Right renal cortex interstitium (tissue), 3 donors: Measurements from ENCODE around the gene GIPC3. TPM values are rescaled to one million over a fixed set of nuclear protein-coding genes. Genes with fewer than 3 reads are reported as not detected.

Experiments used
- DNase-seq, 3 donors: peaks; one replicate each; pipeline ENCODE4 v3.0.0-alpha.2; 2013; ENCODE audit warnings: low read depth in 3 of 3, low spot score in 2 of 3
- polyA plus RNA-seq, 3 donors: library from polyadenylated mRNA; unstranded; fragments of 120-200 nt; gene quantifications; one replicate each; pipeline ENCODE4 v1.2.1, GENCODE V29; 2013; ENCODE audit not compliant: insufficient read length in 3 of 3

Gene GIPC3, protein sequence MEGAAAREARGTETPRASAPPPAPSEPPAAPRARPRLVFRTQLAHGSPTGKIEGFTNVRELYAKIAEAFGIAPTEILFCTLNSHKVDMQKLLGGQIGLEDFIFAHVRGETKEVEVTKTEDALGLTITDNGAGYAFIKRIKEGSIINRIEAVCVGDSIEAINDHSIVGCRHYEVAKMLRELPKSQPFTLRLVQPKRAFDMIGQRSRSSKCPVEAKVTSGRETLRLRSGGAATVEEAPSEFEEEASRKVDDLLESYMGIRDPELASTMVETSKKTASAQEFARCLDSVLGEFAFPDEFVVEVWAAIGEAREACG
- polyA plus RNA-seq: 1 to 10 TPM; 1.9 to 3.1 (median 2.8) TPM

DNA sequence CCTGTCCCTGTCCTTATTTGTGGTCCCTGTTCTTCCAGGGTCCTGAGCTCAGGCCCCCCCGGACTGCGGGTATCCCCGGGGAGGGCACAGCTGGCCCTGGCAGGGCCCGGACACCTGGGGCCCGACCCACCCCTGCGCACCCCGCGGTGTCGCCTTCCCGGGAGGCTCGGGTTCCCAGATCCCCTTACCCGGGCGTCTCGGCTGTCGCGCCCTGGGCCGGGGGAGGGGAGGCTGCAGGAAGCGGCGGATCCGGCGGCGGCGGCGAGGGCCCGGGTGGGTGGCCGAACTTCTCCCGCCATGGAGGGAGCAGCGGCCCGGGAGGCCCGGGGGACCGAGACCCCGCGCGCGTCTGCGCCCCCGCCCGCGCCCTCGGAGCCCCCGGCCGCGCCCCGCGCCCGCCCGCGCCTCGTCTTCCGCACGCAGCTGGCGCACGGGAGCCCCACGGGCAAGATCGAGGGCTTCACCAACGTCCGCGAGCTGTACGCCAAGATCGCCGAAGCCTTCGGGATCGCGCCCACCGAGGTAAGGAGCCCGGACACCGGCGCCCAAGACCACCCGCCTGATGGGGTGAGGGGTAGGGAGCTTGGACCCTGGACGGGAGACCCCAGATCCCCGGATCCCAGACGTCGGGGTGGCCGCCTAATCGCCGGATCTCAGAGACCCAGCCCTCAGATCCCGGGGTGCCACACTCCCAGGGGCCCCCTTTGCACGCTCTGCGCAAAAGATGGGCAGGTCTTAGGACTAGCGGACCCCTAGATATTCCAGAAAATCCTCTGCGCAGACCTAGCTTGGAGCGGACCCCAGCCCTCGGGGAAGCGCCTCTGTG lies at the start of gene GIPC3:
TSS of gene GIPC3 (plus strand) at position 178 of the 826 bp plus-strand sequence. CDS start at position 298, 120 bp downstream.
- no peak for DNase-seq

DNA sequence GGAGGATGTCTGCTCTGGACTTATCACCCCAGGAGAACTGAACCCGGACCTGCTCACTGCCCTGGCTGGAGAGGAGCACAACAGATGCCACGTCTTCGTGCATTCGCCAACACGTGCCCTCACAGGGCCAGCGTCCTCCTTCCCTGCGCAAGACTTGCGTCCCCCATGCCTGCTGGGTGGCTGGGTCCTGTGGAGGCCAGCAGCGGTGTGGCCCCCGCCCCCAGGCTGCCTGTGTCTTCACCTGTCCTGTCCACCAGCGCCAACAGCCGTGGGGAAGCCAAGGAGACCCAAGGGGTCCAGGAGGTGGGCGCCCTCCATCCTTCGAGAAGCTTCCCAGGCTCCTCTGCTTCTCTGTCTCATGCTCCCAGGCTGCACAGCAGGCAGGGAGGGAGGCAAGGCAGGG lies 49.7 kb upstream of the GIPC3 start:
- DNase-seq: no peak

DNA sequence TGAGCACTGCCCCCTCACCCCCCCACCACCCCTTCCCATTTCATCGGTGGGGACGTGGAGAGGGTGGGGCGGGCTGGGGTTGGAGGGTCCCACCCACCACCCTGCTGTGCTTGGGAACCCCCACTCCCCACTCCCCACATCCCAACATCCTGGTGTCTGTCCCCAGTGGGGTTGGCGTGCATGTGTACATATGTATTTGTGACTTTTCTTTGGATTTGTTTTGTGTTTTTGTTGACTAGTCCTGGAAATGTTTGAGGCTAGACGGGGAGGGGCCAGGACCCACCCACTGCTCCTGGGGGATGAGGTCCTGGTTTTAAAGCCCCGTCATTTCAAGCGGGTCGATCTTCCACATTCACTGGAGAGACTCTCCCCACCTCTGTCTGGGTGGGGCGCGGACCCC lies 49.3 kb upstream of the GIPC3 start:
- no peak for DNase-seq

DNA sequence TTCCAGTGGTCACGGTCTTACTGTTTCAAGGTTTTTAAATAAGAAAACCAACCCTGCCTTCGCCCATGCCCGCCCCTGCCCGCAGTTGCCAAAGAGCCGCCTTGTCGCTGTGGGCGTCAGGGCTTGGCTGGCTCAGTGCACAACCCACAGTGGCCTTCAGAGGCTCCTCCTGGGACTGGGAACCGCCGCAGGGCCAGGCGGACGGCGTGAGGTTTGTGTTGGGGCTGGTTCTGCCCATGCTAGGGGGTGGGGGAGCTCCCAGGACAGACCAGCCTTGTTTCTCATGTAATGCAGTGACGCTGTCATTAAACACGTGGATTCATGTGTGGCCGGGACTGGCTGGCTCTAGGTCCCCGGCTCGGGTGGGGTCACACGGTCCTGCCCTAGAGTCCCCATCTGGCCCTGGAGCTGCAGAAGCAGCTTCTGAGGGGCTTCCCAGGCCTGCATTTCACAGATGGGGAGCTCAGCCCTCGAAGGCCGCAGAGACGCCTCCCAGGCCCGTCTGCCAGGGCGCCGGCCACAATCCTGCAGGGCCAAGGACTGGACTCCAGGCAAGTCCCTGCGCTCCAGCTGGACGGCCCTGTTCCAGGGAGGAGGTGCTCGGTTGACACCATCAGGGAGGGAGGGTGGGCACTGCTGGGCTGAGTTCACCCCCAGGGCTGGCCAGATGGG lies 48.7 kb upstream of the GIPC3 start:
- no peak for DNase-seq

GRCh38 chr19:3537101-3537437 lies 48.2 kb upstream of the GIPC3 start:
- no peak for DNase-seq

GRCh38 chr19:3537438-3538240 lies 47.6 kb upstream of the GIPC3 start:
- no peak for DNase-seq

- DNase-seq: no peak
Observed at GRCh38 chr19:3538258-3538929, 46.9 kb upstream of the GIPC3 start.

GRCh38 chr19:3538965-3539755 lies 46.1 kb upstream of the GIPC3 start, which contains the start of gene TEKTIP1:
Gene TEKTIP1, plus strand, starts transcription at chr19:3539174. Its CDS starts 4 bp downstream, at chr19:3539178.
- no peak for DNase-seq

DNA sequence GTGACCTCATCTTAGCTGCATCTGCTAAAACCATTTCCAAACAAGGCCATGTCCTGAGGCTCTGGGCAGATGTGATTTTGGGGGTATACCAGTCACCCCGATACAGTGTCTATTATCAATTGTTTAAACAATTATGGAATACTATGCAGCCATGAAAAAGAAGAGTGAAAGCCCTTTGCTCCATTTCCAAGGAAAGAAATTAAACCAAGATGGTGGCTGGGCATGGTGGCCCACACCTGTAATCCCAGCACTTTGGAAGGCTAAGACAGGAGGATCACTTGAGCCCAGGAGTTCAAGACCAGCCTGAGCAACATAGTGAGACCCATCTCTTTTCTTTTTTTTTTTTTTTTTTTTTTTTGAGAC lies 45.5 kb upstream of the GIPC3 start:
- no peak for DNase-seq

- no peak for DNase-seq
Observed at GRCh38 chr19:3543150-3544057, 41.9 kb upstream of the GIPC3 start.

DNA sequence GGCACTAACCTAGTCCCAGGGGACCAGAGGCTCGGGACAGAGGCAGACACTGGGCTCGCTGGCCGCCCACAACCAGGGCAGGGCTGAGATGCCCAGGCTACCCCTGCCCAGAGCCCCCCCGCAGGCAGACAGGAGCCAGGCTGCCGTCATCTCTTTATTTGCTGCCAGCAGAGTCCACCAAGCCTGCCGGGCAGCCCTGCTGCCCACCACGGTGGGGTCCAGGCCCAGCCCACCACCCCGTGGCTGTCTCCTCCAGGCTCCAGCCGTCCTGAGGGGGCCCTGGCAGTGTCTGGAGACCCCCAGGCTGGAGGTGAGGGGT lies 41.3 kb upstream of the GIPC3 start:
- no peak for DNase-seq

GRCh38 chr19:3544742-3545668 lies 40.3 kb upstream of the GIPC3 start:
- DNase-seq: no peak

GRCh38 chr19:3545669-3546034 lies 39.6 kb upstream of the GIPC3 start:
- no peak for DNase-seq

DNA sequence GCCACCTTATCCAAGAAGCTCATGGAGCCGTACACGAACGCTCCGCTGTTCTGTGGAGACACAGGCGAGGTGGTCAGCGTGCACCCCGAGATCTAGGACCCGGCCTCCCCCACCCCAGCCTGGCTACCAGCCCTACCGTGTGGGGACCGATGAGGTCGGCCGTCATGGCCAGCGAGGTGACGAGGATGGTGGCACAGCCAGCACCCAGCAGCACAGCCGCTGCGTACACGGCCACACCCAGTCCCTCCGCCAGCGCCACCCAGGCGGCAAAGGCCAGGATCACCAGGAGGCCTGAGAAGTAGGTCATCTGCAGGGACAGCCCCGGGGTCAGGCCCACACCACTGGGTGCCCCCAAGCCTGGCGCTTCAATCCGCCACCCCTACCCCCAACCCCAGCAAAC lies 39.2 kb upstream of the GIPC3 start:
- DNase-seq: no peak

GRCh38 chr19:3547301-3547731 lies 38.0 kb upstream of the GIPC3 start:
- DNase-seq: no peak

DNA sequence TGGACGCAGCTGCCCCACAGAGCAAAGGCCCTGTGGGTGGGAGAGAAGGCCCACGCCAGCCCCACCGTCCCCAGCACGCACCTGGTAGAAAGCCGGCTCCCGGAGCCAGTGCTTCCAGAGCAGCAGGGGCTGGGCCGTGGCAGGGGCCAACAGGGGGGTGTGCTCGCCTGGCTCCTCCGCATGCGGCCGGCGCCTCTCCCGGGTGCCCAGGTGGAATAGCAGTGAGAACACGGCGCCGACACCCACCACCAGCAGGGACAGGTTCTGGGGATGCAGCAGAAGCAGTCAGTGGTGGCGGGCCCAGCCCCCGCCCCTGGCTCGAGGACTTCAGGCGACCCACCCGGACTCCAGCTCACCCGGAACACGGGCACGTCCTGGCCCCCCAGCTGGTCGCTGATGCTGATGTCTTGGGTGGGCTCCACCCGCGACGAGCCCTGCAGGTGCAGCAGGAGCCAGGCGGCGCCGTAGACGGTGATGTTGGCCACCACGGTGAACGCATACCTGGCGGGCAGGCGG lies 37.5 kb upstream of the GIPC3 start:
- no peak for DNase-seq

GRCh38 chr19:3548606-3549005 lies 36.7 kb upstream of the GIPC3 start:
- no peak for DNase-seq
